DND-41 (cell line): Measurements from ENCODE around the gene DRD1.

Experiments used
- CTCF ChIP-seq: IDR thresholded peaks from 2 replicates; pipeline ENCODE4 v1.5.1; 2012; ENCODE audit warnings: borderline replicate concordance, low read length, moderate library complexity, mild to moderate bottlenecking; ENCODE audit not compliant: poor library complexity, severe bottlenecking; ENCODE audit errors: extremely low read depth
- EZH2 ChIP-seq: IDR thresholded peaks from 3 replicates; pipeline ENCODE4 v1.6.1; 2012; ENCODE audit warnings: borderline replicate concordance, low read depth, mild to moderate bottlenecking, moderate library complexity, low read length, inconsistent platforms; ENCODE audit not compliant: severe bottlenecking

GRCh38 chr5:175479125-175479881 lies 35.3 kb upstream of the DRD1 start:
- TF ChIP-seq CTCF (no peak), EZH2 (no peak)
